CD4-positive, alpha-beta T cell treated with Interleukin-6 for 4 hours (primary cell): ENCODE data around the gene HOXB3.

ENCODE experiments used
- DNase-seq: peaks from one replicate; pipeline ENCODE4 v3.0.0-alpha.2; 2020; ENCODE audit warnings: mixed read lengths

The HOXB3 gene

DNA sequence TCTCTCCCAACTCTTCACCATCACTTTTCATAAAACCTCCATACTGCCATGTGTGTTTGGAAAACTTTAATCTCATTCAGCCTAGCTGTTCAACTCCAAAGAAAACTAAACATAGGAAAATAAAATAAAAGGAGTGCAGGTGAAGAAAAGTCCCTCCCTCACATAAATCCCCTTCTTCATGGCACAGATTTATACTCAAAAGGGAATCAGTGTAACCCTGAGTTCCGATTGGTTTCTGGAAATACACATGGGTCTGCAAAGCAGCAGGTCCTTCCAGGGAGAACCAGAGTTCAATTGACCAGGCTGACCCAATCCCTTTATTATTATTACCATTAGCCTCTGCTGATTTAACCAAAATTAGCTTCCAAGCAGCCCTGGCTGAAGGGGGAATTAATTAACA, 36.2 kb downstream of the HOXB3 start:
- no peak for DNase-seq

GRCh38 chr17:48553190-48553547, 36.9 kb downstream of the HOXB3 start:
- no peak for DNase-seq

DNA sequence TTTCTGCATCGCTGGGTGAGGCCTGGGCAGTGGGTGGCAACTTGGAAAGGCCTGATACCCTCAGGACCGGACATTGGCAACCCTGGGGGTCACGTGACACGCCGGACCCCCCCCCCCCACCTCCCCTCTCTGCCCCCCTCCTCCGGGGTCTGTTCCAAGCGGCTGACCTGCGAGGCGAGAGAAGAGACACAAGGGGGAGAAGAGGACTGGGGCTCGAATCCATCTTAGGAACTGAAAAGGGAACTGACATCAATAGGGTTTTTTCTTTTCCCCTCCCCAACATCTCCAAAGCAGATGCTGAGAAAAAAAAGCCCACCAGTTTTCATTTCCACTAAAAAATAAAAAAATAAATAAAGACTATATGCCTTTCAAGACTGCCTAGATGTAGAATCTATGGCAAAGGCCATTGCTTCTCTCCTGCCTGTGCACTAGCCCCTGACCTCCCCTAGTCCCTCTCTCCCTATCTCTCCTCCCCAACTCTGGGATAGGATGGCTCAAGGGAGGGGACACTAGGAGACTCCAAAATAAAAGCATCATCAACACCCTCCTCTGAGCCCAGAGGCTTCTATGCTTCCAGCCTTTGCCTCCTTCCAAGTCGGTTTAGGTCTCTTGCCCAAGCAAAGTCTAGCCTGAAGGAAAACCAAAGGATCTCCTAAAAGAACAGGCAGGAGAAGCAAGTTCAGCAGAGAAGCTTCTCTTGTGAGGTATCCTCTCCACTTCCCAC, 37.4 kb downstream of the HOXB3 start:
- no peak for DNase-seq

- DNase-seq, result no peak
Observed at GRCh38 chr17:48551596-48552465, 38.2 kb downstream of the HOXB3 start.

DNA sequence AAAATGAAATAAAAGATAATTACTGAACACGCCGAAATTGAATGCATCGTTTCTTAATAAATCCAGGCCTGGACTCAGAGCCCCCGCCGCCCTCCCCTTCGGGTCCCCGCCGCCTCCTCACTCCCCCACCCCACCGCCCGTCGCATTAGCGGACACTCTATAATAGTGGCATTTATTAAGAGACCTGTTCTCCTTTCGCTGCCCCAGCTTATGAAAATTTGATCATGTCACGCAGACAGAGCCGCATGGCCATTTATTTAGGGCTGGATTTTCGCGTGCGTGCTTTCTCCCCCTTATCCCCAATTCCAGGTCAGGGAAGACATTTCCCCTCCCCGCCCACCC, 38.9 kb downstream of the HOXB3 start:
- no peak for DNase-seq

DNA sequence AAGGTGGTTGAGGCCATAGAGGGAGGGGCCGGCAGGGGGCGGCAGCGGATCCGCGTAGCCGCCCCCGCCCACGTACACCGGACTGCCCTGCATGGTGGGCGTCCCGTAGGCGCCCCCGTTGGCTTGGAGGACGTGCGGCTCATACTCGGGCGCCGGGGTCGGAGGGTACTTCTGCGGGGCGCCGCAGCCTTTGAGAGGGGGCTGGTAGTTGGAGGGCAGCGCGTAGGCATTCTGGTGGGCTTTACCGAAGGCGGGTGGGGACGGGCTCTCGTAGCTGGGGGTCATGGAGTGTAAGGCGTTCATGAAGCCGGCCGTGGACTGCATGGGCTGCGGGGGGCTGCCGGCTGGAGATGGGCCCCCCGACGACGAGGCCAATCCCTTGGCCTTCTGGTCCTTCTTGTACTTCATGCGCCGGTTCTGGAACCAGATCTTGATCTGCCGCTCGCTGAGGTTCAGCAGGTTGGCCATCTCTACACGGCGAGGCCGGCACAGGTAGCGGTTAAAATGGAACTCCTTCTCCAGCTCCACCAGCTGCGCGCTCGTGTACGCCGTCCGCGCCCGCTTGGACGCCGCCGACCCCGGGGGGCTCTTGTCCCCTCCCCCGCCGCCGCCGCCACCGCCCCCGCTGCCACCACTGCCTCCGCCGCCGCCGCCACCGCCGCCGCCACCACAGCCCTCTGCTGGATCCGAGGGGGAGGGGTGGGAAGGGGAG, 39.4 kb downstream of the HOXB3 start:
- DNase-seq, result no peak

- DNase-seq, result no peak
Observed at GRCh38 chr17:48549914-48550501, 40.0 kb downstream of the HOXB3 start.

- no peak for DNase-seq
Observed at GRCh38 chr17:48549281-48549630, 40.8 kb downstream of the HOXB3 start.

DNA sequence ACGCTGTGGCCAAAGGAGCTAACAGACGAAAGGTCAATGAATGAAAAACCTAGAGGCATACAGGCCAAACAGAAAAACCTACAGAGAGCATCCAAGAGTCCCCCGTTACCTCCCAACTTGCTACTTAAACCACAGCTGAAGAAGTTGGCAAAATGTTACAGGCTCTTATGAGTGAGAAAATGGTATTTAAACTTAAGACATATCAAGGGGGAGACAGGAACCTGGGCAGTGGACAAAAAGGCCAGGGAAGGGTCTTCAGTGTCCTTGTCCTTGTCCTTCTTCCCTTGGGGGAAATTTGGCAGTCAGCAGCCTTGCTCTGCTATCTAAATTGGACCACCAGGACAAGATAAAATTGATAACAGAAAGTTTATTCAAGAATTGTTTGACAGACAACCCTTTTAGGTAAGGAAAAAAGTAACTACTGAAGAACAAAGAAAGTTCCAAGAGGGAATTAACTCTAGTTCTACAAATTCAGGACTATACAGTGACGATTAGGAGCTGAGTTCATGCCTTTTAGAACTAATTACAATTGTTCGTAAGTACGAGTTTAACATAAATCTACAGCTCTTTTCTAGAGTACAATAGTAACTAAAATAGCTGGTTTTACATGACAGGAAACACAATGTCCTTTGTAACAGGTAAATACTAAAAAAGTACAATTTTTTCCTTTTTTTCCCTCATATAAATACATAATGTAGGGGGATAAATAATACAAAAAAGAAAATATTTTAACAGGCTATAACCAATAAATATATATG, 41.3 kb downstream of the HOXB3 start:
- no peak for DNase-seq

DNA sequence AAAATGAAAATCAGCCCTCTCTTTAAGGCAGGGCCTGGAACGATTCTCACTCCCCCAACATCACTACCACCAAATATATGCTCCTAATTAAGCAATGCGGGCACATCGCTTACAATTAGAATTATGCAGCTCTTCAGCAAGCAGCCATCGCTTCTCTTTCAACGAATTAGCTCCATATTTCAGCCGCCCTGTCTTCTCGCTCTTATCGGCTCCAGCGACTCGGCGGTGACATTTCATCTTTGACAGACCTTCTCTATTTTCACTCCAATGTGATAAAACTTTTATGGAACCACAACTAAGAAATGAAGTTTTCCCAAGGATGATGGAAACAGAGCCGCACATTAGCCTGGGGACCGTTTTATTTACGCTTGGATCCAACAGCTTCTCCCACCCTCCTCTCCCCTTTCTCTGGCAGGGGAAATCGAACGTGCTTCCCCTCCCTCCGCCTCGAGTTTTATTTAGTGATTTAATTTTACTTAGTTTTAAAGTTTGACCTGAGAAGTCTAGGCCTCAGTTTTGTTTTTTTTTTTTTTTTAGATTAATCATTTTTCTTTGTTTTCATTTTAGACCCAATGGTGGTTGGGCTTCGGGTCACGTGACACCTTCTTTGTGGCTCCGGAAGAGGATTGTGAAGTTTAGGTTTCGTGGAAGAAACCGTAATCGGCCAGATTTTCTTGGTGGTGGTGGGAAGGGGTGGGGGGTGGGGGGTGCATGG, 42.1 kb downstream of the HOXB3 start:
- DNase-seq, result peak; percentile 73

DNA sequence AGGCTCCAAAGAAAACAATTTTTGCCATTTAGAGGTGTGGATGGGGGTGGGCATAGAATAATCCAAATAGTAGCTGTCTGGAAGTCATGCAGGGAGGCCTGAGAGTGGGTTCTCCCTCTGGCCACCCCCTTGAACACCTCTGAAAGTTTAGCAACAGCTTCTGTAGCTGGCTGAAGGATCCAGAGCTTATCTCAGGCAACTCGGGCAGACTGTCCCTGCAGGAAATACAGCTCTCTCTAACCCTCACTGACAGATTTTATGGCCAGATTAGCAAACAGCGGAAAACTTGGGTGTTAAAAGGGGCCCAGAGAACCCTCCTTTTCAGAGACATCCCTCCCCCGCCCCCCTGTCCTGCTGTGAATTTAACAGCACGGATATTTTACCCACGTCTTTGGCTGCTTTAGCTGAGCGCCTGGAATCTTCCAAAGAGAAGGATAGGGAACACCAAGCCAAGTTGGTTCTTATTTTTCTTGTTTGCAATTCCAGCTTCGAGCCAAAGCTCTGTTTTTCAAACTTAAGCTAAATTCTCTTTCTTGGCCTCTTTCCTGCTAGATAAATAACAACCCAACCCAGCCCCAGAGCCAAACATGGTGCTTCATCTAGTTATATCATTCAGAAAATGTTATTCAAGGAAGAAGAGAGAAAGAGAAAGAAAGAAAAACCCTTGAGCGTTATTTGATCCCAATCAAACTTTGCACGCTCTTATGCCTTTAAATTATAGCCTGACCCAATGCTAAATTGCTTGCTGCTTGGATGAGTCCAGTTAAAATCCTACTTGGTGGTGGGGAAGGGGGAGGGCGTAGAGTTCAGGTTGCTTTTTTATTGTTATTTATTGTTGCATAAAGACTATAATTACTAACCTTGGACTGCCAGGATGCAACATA, 42.9 kb downstream of the HOXB3 start:
- peak; percentile 40 for DNase-seq

GRCh38 chr17:48546137-48546923, 43.7 kb downstream of the HOXB3 start:
- DNase-seq, result no peak

GRCh38 chr17:48545539-48545938, 44.5 kb downstream of the HOXB3 start:
- no peak for DNase-seq

- DNase-seq, result no peak
Observed at GRCh38 chr17:48545022-48545375, 45.0 kb downstream of the HOXB3 start, which contains the start of gene HOXB2. TSS of gene HOXB2 (minus strand) at chr17:48545109. CDS start at chr17:48544911, 198 bp downstream.

DNA sequence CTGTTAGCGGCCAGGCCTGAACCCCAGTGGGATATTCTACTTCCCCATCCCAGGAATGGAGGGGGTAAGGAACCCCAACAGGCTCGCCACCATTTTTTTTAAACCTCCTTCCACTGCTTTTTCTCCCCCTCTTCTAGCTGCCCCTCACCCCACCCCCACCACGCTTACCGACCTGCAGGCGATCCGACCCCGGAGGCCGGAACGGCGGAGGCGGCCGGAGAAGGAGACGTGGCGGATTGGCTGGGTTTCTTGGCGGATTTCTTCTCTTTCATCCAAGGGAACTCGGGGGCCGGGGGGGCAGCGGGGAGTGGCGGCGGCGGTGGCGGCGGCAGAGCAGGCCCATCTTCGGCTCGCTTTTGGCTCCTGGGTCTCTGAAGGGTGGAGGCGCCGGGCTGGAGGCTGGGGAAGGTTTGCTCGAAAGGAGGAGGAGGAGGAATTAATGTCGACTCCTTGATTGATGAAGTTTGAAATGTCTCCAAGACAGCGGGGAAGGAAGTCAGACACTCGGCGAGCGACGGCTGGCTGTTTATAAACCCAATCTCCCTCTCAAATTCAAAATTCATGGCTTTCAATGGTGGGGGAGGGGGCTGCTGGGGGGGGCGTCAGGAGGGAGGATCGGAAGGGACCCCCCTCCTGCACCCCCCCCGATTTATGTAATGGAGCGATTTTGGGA, 45.6 kb downstream of the HOXB3 start:
- DNase-seq, result peak; percentile 66

- DNase-seq, result no peak
Observed at GRCh38 chr17:48543854-48544348, 46.1 kb downstream of the HOXB3 start.

GRCh38 chr17:48543107-48543853, 46.8 kb downstream of the HOXB3 start:
- DNase-seq, result peak; percentile 70

DNA sequence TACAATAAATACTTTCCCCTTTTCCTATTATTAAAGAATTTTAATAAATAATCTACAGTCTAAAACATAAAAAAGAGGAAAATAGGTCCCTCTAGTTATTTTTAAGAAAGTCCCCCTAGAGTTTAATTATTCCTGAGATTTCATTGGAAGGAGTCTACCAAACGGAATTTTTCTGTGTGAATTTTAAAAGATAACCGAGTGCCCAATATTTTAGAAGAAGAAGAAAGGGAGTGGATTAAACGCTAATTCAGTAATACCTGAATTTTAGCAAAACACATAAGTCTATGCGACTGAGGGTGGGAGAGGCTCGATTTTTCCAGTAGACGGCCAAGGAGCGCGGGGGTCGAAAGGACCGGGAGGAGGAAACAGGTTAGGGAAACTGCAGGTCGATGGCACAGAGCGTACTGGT, 47.3 kb downstream of the HOXB3 start:
- DNase-seq, result no peak
